HL-60/S4 treated with phorbol 12-myristate 13-acetate at 8.2 ng/mL for 4 days and 3 days (cell line): ENCODE measurements around the gene CPSF3.

Experiments used
- in situ Hi-C: fragments of 300-500 bp; cut with MboI; formaldehyde crosslinking; loops from 2 replicates; pipeline ENCODE4 v1.15.0; 2022; ENCODE audit warnings: low sequenced_read_pairs

CPSF3 gene

GRCh38 chr2:9462886-9463697 lies 39.6 kb downstream of the CPSF3 start:
- in situ Hi-C loops, result no loop called here

GRCh38 chr2:9463698-9464034 lies 40.2 kb downstream of the CPSF3 start:
- in situ Hi-C loops, result no loop called here

GRCh38 chr2:9465170-9465569 lies 41.7 kb downstream of the CPSF3 start:
- in situ Hi-C loops, result no loop called here

GRCh38 chr2:9466147-9466683 lies 42.8 kb downstream of the CPSF3 start:
- in situ Hi-C loops, result no loop called here

GRCh38 chr2:9467687-9468086 lies 44.2 kb downstream of the CPSF3 start:
- in situ Hi-C loops, result no loop called here

- in situ Hi-C loops, result no loop called here
Measured at GRCh38 chr2:9471206-9471605, 47.8 kb downstream of the CPSF3 start.

- in situ Hi-C loops, result no loop called here
Measured at GRCh38 chr2:9472511-9472910, 49.1 kb downstream of the CPSF3 start.

GRCh38 chr2:9473308-9473984 lies 50.0 kb downstream of the CPSF3 start:
- in situ Hi-C loops, result no loop called here

- in situ Hi-C loops, result no loop called here
Measured at GRCh38 chr2:9473985-9474360, 50.5 kb downstream of the CPSF3 start.

- in situ Hi-C loops, result no loop called here
Measured at GRCh38 chr2:9474361-9475057, 51.1 kb downstream of the CPSF3 start, which contains the start of gene IAH1. Gene IAH1 (plus strand): TSS chr2:9474551. CDS start chr2:9474567, 16 bp downstream.

- in situ Hi-C loops, result no loop called here
Measured at GRCh38 chr2:9477914-9478313, 54.5 kb downstream of the CPSF3 start.

GRCh38 chr2:9478526-9478925 lies 55.1 kb downstream of the CPSF3 start:
- in situ Hi-C loops, result no loop called here

GRCh38 chr2:9480157-9480556 lies 56.7 kb downstream of the CPSF3 start:
- in situ Hi-C loops, result no loop called here

- in situ Hi-C loops, result no loop called here
Measured at GRCh38 chr2:9483107-9483506, 59.7 kb downstream of the CPSF3 start.

- in situ Hi-C loops, result no loop called here
Measured at GRCh38 chr2:9484533-9484932, 61.1 kb downstream of the CPSF3 start.

GRCh38 chr2:9488583-9489547 lies 65.4 kb downstream of the CPSF3 start:
- in situ Hi-C loops, result no loop called here

- in situ Hi-C loops, result no loop called here
Measured at GRCh38 chr2:9490789-9491188, 67.3 kb downstream of the CPSF3 start.

GRCh38 chr2:9492927-9493326 lies 69.5 kb downstream of the CPSF3 start:
- in situ Hi-C loops, result no loop called here

GRCh38 chr2:9493478-9493877 lies 70.0 kb downstream of the CPSF3 start:
- in situ Hi-C loops, result no loop called here

GRCh38 chr2:9494081-9494480 lies 70.6 kb downstream of the CPSF3 start:
- in situ Hi-C loops, result no loop called here
